HG03066 (cell line): ENCODE data around the gene GPRIN1.

Experiments
- ATAC-seq: cut with Tn5 transposase; IDR thresholded peaks from one replicate; pipeline ENCODE4 v1.9.1; 2021; ENCODE audit warnings: low read depth; ENCODE audit not compliant: unreplicated experiment

The GPRIN1 gene

DNA sequence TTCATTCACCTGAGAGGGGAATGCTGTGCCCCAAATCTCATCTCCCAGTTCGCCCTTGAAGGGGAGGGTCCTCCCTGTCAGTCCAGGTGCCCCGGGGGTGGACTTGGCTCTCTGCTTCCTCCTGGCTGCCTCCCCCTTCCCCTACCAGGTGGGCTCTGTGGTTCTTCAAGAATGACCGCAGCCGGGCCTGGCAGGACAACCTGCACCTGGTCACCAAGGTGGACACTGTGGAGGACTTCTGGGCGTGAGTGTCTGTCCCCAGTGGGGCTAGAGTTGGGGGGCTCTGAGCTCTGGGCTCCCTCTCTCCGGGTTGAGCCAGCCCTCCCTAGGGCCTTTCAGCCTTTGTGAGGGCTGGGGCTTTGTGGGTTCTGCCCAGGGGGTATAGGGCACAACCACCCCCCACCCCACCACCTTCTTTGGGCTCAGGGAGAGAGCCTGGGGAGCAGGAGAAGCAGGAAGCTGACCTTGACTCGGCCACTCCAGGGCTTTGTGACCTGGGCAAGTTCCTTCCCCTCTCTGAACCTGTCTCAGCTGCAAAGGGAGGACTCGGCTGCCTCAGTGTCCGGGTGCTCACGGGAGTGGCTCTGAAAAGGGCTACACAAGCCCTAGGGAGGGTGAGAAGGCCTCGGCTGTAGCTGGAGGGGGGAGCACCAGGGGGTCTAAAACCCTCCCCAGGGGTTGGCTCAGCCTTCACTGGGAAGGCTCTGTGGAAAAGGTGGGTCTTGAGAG, 33.7 kb upstream of the GPRIN1 start:
- no peak for ATAC-seq

DNA sequence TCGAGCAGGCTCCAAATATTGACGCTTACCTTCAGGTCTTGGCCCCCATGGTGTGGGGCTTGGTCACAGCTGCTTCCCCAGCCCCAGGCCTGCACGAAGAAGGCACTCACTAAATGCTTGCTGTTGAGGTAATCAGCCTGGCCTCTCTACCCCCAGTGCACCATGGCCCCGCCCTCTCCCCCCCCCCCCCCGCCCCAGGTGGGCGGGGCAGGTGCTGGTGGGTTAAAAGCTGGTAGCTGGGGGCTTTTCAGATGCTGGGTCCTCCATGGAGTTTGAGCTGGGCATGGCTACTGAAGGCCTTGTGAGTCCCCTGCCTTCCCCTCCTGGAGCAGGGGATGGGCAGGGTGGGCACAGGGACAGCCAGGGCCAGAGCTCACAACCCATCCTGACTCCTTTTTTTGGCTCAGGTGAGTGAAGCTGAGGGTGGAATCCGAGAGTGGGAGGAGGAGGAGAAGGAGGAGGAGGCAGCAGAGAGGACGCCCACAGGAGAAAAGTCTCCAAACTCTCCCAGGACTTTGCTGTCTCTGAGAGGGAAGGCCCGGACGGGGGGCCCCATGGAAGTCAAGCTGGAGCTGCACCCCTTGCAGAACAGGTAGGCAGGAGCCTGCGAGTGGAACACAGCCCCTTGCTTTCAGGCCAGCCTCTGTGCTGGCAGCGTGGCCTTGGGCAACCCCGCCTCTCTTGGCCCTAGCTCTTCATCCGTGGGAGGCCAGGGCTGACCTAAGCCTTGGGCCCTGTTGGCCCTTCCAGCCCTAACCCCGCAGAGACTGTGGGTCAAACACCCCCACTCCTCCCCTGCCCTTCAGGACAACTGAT, 32.9 kb upstream of the GPRIN1 start:
- ATAC-seq, result no peak

DNA sequence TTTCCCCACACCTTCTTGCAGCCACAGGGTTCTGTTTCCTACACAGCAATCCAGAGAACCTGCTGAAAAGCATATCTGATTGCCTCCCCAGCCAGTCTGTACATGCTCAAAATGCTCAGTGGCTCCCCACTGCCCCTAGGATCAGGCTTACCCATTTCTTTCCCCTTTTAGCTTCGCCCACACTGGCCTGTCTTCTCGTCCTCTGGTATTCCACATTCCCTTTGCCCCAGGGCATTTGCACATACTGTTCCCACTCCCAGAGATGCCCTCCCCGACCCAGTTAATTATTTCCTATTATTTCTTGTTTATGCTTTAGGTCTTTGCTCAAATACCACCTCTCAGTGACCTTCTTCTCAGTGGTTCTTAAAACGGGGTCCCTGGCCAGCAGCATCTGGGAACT, 30.7 kb upstream of the GPRIN1 start:
- ATAC-seq, result no peak

DNA sequence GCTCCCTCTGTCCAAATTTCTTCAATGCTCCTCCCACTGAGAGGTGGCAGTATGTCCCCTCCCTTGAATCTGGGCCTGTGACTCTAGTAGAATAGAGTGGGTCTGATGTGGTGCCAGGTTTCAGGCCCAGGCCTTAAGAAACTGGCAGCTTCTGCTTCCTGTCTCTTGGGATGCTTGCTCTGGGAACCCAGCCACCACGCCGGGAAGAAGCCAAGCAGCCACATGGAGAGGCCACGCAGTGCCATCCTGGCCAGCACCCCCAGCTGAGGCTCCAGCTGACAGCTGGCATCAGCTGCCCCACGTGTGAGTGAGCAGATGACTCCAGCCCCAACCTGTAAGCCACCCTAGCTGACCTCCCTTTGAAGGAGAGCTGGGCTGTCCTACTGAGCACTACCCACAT, 30.0 kb upstream of the GPRIN1 start:
- ATAC-seq, result no peak

DNA sequence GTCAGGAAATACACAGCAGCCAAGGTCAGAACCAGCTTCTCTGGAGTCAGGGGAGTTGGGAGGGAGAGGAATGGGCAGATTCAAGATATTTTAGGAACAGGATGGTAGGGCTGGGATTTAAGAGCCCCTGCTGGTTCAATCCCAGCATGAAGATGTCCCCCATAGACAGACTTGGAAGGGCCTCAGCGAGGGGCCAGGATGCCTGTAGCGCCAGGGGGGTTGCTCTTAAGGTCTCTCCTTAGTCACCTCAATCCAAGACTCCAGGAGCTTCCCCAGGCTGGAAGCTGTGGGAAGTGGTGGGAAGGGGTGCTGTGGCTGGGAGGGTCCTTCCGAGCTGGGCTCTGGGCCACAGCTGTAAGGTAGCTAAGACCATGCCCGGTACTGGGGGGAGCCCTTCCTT, 29.3 kb upstream of the GPRIN1 start:
- no peak for ATAC-seq

DNA sequence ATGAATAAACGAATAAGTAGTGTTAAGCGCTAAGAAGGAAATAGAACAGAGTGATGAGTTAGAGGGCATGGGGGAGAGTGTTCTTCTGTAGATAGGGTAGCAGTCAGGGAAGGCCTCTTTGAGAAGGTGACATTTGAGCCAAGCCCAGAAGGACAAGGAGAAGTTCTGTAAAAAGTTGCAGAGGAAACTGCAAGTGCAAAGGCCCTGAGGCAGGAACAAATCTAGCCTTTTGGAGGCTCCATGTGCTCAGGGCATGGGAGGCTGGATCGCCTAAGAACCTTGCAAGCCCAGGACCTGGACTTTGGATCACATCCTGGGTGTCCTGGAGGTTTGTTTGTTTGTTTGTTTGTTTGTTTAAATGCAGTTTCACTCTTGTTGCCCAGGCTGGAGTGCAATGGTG, 28.5 kb upstream of the GPRIN1 start:
- no peak for ATAC-seq

DNA sequence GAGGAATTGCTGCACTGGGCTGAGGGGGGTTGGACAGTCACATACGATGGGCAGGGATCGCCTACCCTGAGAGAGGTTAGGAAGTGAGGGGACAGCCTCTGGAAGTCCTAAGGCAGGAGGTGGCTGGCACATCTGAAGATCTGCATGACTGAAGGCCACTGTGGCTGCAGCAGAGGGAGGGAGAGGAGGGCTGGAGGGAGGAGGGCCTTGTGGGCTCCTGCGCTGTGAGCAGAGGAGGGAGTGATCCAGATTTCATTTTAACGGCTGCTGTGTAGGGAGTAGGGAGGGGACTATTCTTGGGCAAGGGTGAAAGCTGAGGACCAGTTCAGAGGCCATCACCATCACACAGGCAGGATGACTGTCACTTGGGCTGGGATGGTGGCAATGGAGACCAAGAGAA, 27.6 kb upstream of the GPRIN1 start:
- ATAC-seq, result no peak

DNA sequence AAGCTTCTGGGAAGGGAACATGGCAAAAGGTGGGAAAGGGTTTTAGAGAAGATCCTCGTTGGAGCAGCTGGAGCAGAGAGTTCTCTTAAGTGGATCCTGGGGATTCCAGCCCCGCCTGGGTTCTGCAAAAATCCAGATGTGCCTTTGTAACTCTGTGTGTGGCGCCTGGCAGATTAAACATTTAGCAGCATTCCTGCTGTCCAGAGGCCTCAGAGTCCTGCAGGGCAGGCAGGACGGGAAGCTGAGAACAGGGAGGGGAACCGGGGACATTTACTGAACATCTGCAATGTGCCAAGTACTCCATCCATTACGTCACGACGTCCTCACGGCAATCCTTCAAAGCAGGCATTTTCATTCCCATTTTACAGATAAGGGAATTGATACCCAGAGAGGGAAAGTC, 26.5 kb upstream of the GPRIN1 start:
- ATAC-seq, result no peak

DNA sequence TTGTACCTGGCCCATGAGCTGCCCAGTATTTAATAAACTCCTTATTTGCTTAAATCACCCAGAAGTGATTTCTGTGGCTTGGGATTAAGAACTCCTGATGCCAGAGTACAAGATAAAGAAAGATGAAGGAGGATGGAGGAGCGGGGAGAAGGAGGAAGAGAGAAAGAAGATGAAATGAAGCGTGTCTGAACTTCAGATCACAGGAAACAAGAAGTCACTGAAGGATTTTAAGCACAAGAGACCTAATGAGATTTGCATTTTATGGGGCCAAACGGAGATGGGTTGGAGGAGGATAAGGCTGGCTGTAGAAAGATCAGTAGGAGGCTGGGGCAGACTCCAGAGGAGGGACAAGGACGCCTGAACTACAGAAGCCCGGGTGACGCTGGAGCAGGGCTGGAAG, 23.6 kb upstream of the GPRIN1 start:
- ATAC-seq, result no peak

DNA sequence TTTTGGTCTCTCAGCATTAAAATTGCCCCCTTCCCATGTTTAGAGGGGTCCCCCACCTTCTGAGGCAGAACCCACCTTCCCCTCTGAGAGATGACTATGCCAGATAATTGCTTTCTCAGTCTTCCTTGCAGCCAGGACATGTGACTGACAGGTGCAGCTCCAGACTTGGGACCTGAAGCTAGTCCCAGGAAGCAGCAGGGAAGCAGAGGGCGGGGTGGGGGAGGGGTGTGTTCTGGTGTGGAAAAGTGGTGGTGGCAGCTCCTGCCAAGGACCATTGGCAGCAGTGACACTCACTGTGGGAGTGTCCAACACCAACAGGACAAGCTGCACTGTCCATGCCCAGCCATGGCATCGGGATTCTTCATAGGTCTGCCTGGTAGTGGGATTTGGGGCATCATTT, 22.8 kb upstream of the GPRIN1 start:
- no peak for ATAC-seq

DNA sequence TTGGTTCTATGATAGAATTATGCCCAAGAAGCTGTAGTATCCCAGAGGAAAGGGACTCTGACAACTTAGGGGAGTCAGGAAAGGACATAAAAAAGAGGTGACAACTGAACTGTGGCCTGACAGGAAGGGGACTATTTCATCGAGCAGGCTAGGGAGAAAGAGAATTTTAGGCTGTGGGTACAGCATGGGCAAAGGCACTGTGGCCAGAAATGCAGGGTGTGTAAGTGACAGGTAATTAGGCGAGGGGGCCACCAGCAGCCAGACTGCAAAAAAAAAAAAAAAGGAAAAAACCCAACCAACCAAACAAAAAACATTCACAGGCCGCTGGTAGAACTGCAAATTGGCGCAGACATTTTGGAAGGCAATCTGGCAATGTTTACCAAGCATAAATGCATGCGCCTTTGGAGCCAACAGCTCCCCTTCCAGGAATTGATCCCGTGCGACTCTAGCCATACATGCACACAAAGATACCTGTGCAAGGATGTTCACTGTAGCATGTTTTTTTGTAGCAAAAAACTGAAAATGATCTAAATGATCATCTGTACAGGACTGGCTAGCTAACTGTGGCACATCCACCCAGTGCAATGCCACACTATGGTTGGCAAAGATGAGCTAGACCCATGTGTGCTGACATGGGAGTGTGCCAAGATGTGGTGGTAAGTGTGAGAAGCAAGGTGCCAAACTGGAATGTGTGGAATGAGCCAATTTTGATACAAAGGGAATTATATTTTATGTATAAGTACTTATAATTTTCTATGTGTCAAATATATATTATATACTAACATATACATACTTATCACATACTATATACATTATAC, 21.6 kb upstream of the GPRIN1 start:
- ATAC-seq, result no peak

DNA sequence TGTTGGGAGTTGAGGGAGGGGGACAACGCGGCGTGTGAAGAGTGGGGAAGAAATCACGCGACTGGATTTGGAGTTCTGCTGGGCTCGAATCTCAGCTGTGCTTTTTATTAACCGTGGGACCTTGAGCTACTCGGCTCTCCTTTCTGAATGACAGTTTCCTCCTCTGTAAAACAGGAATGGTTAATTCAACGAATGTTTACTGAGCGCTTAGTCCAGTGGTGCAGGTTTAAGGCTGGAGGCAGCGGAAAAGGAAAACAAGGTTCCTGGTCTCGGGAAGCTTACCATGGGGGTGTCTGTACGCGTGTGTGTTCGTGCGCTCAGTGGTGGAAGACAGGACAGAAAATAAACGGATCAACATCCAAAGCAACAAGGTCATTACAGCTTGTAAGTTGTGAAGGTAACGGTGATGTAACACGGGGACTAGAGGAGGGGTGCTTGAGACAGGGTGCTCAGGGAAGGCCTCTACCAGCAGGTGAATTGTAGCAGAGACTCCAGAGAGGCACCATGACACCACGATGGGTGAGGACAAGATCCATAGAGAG, 20.8 kb upstream of the GPRIN1 start:
- no peak for ATAC-seq

DNA sequence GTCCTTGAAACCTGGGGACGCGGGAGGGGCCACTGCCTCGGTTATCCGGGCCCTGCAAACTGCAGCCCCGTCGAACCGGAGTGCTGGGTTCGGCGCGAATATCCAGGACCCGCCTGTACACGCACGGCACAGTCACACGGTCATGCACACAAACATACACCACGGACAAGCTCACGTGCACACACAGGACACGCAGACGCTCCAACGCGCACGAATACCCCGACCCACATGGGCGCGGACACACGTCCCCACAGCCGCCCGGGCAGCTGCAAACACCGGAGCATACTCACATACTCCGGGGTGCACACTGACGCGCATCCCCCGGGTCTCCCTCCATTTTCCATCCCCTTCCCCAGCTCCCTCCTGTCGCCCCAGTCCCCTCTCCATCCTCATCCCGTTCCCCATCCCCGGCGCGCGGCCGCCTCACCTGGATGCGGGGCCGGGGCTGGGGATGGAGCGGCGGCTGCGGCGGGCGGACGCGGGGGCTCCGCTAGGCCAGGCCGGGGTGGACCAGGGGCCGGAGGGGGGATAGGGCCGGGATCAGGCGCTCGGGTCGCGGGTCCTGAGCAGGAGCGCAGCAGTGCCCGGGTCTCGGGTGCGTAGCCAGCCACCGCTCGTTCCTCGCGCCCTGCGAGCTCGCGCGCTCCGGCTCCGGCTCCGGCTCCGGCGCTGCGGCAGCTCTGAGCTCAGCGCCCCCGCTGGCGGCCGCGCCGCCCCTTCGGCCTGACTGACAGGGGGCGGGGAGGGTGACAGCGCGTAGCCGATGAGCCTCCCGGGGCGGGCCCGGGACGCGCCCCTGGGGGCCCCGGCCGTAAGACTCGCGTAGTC, 20.1 kb upstream of the GPRIN1 start, which contains the start of the genes EIF4E1B and SNCB:
EIF4E1B (plus strand) TSS at position 823 of the 828 bp plus-strand sequence. CDS start 12,113 bp downstream, outside the sequence.
SNCB (minus strand) TSS at position 682 of the 828 bp plus-strand sequence. CDS start 880 bp downstream, outside the sequence.
- ATAC-seq, result no peak

DNA sequence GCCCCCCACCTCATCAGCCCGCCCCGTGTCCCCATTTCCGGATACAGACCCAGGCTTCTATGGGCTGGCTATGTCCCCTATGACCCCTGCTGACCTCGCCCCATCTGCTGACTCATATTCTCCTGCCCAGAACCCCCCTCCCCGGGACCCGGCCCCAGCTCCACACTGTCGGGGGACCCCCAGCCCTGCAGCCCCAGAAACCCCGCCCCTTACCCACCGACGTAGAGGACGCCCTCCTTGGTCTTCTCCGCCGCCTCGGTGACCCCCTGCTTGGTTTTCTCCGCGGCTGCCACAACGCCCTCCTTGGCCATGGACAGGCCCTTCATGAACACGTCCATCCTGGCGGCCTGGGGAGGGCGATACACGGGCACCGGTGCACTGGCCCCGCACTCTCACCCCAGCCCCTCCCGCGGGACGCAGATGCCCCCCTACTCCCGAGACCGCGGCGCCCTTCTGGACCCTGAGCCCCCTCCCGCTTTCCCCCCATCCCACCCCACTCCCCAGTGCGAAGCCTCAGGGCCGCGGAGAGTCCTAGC, 19.4 kb upstream of the GPRIN1 start:
- no peak for ATAC-seq

DNA sequence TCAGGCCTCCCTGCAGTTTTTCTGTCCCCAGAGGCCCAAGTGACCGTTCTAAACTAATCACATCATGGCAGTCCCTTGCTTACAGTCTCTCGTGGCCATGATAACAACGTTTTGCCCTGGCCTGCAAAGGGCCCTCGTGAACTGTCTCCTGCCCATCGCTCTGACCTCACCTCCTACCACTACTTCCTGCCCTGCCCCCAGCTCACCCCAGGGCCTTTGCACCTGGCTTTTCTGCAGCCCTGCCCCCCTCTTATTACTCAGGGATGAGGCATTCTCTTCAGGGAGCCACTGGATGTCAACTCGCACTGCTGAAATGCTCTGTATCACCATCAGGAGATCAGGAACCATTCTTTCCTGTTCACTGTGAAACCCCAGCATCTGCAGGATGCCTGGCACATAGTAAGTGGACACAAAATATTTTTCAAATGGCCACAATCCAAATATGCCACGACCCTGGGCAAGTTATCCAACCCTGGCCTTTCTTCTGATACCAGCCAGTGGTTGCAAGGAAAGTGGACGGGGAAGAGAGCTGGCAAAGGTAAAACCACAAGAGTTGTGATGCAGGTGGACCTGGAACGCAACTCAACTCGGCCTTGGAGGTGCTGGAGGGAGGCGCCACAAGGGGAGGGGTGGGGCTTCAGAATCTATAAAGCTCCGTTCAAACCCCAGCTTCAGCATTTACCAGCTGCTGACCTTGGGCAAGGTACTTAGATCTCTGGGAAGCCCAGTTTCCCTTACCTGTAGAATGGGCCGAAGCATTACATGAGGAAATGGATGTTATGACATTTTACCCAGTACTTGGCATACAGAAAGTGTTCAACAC, 18.7 kb upstream of the GPRIN1 start:
- no peak for ATAC-seq

DNA sequence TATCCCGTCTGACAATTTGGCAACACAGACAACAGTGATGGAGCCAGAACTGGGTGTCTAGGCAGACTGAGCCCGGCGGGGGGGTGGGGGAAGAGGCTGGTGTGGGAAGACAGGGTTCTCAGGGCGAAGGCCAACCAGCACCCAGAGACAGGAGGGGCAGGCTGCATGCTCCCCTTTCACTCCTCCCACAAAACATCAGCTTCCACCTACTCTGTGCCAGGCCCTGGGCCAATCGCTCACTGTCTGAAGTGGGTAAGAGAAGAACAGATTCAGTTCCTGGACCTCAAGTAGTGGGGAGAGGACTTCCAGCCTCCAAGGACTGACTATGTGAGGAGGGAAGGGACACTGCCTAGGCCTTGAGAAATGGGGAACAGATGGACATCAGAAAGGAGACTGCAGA, 17.6 kb upstream of the GPRIN1 start:
- no peak for ATAC-seq

DNA sequence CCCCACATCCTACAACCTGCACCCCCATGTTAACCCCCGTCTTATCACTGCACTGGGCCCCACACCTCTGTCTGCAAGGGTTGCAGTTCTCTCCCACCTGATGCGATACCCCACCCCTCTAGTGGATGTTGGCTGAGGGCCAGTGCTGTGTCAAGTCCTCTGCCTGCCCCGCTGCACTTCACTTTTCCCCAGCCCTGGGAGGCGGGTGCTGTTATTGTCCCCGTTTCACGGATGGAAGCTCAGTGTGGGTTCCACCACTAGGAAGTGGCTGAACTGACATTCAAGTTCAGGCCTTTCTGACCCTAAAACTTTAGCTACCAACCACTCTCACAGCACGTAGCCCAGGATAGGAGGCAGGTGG, 16.9 kb upstream of the GPRIN1 start:
- ATAC-seq, result no peak

DNA sequence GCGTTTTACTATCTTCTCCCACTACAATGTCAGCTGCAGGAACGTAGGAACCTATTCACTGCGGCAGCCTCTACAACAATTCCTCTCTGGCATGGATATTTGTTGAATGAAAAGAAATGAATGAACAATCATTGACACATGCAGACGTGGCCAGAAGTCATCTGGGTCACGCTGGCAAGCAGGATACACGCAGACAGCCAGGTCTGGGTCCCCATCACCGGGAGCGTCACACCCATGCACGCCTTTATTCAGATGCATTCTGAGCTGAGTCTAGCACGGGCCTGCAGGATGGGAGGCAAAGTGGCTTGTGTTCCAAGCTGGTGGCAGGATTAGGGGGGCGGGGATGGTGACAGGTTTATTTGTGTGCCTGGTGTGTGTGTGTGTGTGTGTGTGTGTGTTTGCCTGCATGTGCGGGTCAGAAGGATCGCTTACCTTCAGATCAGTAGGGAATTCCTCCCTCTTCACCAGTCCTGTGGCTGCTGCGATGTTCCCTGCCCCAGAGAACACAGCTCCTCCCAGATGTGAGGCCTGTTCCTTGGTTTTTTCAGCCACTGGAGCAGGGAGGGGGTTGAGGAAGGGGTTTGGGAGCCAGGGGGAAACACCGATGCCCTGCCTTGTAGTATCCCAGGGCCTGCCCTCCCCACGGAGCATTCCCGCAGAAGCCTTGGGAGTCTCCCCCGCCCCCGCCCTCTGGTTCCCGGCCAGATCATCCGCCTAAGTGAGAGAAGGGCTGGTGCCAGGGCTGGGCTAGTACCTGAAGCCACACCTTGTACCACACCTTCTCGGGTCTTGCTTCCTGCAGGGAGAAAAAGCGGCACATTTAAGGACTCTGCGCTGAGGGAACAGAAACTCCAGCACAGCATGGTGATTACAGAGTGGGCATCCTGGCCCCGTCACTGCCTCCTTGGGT, 16.3 kb upstream of the GPRIN1 start:
- no peak for ATAC-seq
